Activated CD8-positive, alpha-beta T cell treated with anti-CD3 and anti-CD28 coated beads, Interleukin-2, amount 10 ng/mL, durations not matched to agents 7 days and 5 days (primary cell): ENCODE data around the gene TRIM44. TPM values are rescaled to one million over a fixed set of nuclear protein-coding genes. Genes with fewer than 3 reads are reported as not detected.

Experiments used
- ATAC-seq: fragments of 150-1000 bp; cut with Tn5 transposase; one replicate; pipeline ENCODE4 v1.10.0; 2021; ENCODE audit warnings: moderate library complexity
- CTCF ChIA-PET: fragments of 350-600 bp; sonication (Branson Sonifier 250); formaldehyde crosslinking; loops from one replicate; lab custom pipeline; 2021; ENCODE audit warnings: antibody characterized with exemption; lab: Charles Lee
- POLR2A ChIA-PET: fragments of 350-600 bp; sonication (Branson Sonifier 250); formaldehyde crosslinking; loops from one replicate; lab custom pipeline; 2021; ENCODE audit warnings: antibody characterized with exemption; lab: Charles Lee
- DNase-seq: peaks from one replicate; pipeline ENCODE4 v3.0.0-alpha.2; 2020
- H3K27ac Mint-ChIP-seq: one replicate; pipeline ENCODE4 v1.8.0; 2021; ENCODE audit warnings: mild to moderate bottlenecking, mixed read lengths
- H3K27me3 Mint-ChIP-seq: one replicate; pipeline ENCODE4 v1.8.0; 2021; ENCODE audit warnings: low read depth, mixed read lengths
- H3K36me3 Mint-ChIP-seq: one replicate; pipeline ENCODE4 v1.8.0; 2021; ENCODE audit warnings: low read depth, mixed read lengths
- H3K4me1 Mint-ChIP-seq: one replicate; pipeline ENCODE4 v1.8.0; 2021; ENCODE audit warnings: low read depth, mixed read lengths
- H3K4me3 Mint-ChIP-seq: one replicate; pipeline ENCODE4 v1.8.0; 2021; ENCODE audit warnings: mild to moderate bottlenecking, mixed read lengths
- H3K9me3 Mint-ChIP-seq: one replicate; pipeline ENCODE4 v1.8.0; 2022; ENCODE audit warnings: mixed read lengths; ENCODE audit not compliant: insufficient read depth
- total RNA-seq, 2 experiments: library from RNA; stranded (reverse); gene quantifications; one replicate each; pipeline ENCODE4 v1.2.3, GENCODE V29; 2021

TRIM44 gene, protein sequence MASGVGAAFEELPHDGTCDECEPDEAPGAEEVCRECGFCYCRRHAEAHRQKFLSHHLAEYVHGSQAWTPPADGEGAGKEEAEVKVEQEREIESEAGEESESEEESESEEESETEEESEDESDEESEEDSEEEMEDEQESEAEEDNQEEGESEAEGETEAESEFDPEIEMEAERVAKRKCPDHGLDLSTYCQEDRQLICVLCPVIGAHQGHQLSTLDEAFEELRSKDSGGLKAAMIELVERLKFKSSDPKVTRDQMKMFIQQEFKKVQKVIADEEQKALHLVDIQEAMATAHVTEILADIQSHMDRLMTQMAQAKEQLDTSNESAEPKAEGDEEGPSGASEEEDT
- 10 to 100 TPM; 33.8 to 34.5 TPM for total RNA-seq

DNA sequence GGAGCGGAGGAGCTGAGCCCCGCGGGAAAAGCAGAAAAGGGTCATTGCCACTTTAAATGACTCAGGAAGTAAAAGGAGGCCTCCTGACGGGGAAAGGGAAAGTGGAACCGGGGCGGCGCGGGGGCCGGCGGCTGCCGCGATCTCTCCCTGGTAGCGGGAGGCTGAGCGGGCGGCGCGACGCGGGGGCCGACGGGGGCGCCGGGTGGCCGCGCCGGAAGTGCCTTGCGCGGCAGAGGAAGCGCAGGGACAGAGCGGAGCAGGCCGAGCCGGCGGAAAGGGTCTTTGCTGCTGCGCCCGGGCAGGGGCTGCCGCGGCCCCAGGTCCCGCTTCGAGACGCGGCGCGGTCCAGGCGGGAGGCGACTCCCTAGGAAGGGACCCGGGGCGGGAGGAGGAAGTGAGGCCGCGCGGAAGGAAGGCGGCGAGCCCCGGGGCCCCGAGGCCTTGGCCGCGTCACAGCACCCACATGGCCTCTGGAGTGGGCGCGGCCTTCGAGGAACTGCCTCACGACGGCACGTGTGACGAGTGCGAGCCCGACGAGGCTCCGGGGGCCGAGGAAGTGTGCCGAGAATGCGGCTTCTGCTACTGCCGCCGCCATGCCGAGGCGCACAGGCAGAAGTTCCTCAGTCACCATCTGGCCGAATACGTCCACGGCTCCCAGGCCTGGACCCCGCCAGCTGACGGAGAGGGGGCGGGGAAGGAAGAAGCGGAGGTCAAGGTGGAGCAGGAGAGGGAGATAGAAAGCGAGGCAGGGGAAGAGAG is at the start of gene TRIM44:
TSS of gene TRIM44 (plus strand) at position 127 of the 759 bp plus-strand sequence. CDS start at position 464, 337 bp downstream.
- CTCF ChIA-PET, result no interaction called here

DNA sequence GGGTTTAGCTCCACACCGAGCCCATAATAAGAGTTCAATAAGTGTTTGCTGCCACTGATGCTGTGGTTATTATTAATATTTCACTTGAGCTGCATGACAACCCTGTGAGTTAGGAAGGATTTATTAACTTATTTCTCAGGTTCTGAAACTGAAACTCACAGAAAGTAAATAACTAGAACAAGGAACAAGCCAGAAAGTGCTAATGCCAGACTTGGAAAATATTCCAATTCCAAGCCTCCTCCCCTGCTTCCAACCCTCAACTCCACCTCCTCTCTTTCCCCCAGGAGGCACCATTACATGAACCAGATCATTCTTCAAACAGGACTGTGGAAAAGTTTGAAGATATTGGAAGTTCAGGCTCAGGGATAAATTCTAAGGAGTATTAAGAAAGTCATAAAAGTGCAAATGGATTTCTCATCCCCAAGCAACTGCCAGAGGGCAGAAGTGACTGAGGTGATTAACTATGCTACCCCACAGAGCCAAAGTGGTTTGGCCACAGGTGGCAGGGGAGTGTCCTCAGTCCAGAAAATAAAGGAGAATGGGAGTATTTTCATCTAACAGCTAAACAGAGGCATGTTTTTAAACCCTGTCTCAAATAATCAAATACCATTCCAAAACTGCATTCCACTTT is 47.5 kb upstream of the TRIM44 start:
- no peak overlapping the region for H3K4me3 Mint-ChIP-seq
- no peak for DNase-seq

More for the DNA sequence above, at the start of gene TRIM44:
- ATAC-seq, result peak; percentile 87
- H3K4me1 Mint-ChIP-seq, result peaks cover 40% of the 10 kb centered on the region
- peak within 1 kb of the TSS; percentile 89 for H3K4me3 Mint-ChIP-seq
- POLR2A ChIA-PET, result no interaction called here
- H3K36me3 Mint-ChIP-seq, result peaks cover 36% of the 10 kb centered on the region
- DNase-seq, result peak; percentile 87
- H3K27ac Mint-ChIP-seq, result peak within 1 kb of the TSS; percentile 95
- peaks cover 8% of the 10 kb centered on the region for H3K27me3 Mint-ChIP-seq
- H3K9me3 Mint-ChIP-seq, result peaks cover 34% of the 10 kb centered on the region

DNA sequence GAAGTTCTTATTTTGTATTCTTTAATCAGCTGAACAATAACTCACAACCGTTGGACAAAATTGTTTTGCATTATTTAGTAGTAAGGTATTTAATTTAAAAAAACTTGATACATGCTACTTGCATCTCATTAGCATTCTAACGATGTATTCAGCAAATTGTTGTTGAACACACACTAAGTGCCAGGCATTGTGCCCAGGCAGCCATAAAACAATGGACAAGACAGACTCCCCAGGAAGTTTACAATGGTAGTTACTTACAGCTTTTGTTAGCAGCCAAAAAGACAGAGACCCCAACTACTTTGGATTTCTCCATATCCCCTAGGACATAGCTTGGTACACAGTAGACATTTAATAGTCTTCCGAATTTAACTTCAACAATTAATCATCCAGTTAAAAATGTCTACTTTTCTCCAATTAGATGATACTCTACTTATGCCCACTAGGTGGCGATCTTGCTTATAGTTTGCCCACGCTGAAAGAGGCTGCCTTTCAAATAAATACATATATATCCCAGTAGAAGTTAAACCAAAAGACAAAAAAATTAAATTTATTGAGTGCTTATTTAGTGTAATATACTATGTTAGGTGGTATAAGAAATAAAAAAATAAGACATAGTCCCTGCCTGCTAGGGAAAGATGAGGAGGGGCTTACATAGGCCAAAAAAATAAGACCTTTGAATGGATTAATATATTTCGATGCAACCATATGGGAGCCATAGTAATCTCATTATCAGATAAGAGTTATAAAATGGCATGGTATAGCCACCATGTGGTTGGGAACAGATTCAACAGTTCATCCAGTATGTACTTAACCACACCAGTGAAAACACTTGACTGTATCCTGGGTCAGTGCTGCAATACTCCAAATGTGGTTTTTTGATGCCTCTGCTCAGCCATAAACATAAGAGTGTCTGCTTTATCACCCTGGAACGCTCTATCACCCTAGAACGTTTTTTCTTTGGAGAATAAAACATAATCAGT is 46.4 kb upstream of the TRIM44 start:
- H3K4me3 Mint-ChIP-seq, result no peak overlapping the region
- ATAC-seq (no peak), DNase-seq (peak; percentile 46)
- no peaks in the 10 kb centered on the region for H3K36me3 Mint-ChIP-seq
- no peaks in the 10 kb centered on the region for H3K9me3 Mint-ChIP-seq
- H3K27ac Mint-ChIP-seq, result no peak overlapping the region
- CTCF ChIA-PET, result interaction anchor here (0.6 to 3.2 kb wide), 6 partner anchors 14 to 650 kb away, joined by 3 to 25 read pairs (median 5); no protein-coding TSS in a partner anchor
- H3K27me3 Mint-ChIP-seq, result peaks cover 40% of the 10 kb centered on the region
- H3K4me1 Mint-ChIP-seq, result peaks cover 10% of the 10 kb centered on the region
- POLR2A ChIA-PET, result no interaction called here

More for the DNA sequence above, 47.5 kb upstream of the TRIM44 start:
- ChIA-PET POLR2A (no interaction called here), CTCF (interaction anchor here (0.9 to 3.2 kb wide), 4 partner anchors 13 to 651 kb away, joined by 4 to 25 read pairs (median 8); no protein-coding TSS in a partner anchor)
- Mint-ChIP-seq H3K4me1 (peaks cover 9% of the 10 kb centered on the region), H3K36me3 (no peaks in the 10 kb centered on the region), H3K27me3 (peaks cover 29% of the 10 kb centered on the region), H3K9me3 (no peaks in the 10 kb centered on the region), H3K27ac (no peak overlapping the region)
- ATAC-seq, result no peak

DNA sequence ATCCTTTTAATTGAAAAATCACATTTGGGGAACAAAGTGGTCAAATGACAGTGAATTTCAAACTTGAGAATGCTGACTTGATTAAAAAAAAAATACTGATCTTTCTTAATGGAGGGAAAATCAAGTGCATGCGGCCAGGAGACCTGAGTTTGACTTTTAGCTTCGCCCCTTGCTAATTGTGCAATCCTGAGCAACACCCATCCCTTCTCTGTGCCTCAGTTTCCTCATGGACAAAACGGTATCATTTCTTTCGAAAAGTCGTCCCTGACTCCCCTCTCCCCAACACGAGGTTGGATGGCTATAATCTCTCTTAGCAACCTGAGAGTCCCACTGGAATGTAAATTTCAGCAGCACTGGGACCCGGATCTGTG is 45.3 kb upstream of the TRIM44 start:
- POLR2A ChIA-PET, result no interaction called here
- CTCF ChIA-PET, result no interaction called here
- no peak for DNase-seq
- peaks cover 44% of the 10 kb centered on the region for H3K27me3 Mint-ChIP-seq
- H3K4me3 Mint-ChIP-seq, result peak overlapping the region; percentile 62
- H3K36me3 Mint-ChIP-seq, result no peaks in the 10 kb centered on the region
- H3K27ac Mint-ChIP-seq, result no peak overlapping the region
- H3K4me1 Mint-ChIP-seq, result peaks cover 10% of the 10 kb centered on the region
- no peaks in the 10 kb centered on the region for H3K9me3 Mint-ChIP-seq
- no peak for ATAC-seq

DNA sequence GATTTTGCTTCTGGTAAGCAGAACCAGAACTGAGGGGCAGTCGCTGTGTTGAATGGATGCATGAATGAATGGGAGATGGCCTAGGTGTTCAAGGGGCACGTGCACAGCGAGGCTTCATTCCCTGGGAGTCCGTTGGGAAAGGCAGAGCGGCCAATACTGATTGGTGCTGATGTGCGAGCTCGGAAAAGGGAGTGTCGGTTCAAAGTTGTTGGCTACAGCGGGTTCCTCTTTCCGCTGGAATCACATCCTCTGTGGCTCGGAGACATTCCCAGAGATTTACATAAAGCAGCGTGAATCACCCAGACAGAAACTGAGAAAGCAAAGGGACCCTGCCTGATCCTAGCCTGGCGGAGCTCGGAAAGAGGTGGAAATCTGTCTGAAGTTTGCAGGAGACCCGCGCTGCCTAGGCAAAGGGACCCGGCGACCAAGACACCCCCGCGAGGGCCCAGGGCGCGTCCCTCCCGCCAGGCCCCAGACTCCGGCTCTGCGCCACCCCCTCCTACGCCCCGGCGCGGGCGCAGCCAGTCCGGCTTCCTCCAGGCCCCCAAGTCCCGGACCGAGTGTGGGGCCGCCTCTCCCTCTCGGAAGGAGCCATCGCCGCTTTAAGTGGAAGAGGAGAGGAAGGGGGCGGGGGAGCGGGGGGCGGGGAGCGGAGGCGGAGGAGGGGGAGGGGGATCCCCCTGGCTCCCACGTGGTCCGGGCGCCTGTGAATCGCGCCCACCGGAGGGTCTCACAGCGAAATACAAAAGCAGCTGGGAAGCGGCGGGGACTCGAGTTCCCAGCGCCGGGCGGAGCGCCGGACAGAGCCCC is 44.7 kb upstream of the TRIM44 start, which contains the start of gene FJX1:
TSS of gene FJX1 (plus strand) at position 774 of the 810 bp plus-strand sequence. CDS start 177 bp downstream, outside the sequence.
- no peaks in the 10 kb centered on the region for H3K9me3 Mint-ChIP-seq
- peaks cover 10% of the 10 kb centered on the region for H3K4me1 Mint-ChIP-seq
- H3K27ac Mint-ChIP-seq, result peak within 1 kb of the TSS; percentile 9
- POLR2A ChIA-PET, result no interaction called here
- peak within 1 kb of the TSS; percentile 62 for H3K4me3 Mint-ChIP-seq
- peak; percentile 38 for ATAC-seq
- CTCF ChIA-PET, result no interaction called here
- peaks cover 48% of the 10 kb centered on the region for H3K27me3 Mint-ChIP-seq
- peak; percentile 25 for DNase-seq
- H3K36me3 Mint-ChIP-seq, result no peaks in the 10 kb centered on the region

DNA sequence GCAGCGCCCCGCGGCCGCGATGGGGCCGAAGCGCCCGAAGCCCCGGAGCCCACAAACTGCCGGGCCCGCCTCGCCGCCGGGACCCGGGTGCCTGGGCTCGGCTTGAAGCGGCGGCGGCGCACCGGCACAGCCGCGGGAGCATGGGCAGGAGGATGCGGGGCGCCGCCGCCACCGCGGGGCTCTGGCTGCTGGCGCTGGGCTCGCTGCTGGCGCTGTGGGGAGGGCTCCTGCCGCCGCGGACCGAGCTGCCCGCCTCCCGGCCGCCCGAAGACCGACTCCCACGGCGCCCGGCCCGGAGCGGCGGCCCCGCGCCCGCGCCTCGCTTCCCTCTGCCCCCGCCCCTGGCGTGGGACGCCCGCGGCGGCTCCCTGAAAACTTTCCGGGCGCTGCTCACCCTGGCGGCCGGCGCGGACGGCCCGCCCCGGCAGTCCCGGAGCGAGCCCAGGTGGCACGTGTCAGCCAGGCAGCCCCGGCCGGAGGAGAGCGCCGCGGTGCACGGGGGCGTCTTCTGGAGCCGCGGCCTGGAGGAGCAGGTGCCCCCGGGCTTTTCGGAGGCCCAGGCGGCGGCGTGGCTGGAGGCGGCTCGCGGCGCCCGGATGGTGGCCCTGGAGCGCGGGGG is 44.0 kb upstream of the TRIM44 start:
- no peak overlapping the region for H3K27ac Mint-ChIP-seq
- H3K27me3 Mint-ChIP-seq, result peaks cover 52% of the 10 kb centered on the region

DNA sequence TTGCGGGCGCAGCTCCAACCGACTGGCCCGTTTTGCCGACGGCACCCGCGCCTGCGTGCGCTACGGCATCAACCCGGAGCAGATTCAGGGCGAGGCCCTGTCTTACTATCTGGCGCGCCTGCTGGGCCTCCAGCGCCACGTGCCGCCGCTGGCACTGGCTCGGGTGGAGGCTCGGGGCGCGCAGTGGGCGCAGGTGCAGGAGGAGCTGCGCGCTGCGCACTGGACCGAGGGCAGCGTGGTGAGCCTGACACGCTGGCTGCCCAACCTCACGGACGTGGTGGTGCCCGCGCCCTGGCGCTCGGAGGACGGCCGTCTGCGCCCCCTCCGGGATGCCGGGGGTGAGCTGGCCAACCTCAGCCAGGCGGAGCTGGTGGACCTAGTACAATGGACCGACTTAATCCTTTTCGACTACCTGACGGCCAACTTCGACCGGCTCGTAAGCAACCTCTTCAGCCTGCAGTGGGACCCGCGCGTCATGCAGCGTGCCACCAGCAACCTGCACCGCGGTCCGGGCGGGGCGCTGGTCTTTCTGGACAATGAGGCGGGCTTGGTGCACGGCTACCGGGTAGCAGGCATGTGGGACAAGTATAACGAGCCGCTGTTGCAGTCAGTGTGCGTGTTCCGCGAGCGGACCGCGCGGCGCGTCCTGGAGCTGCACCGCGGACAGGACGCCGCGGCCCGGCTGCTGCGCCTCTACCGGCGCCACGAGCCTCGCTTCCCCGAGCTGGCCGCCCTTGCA is 43.3 kb upstream of the TRIM44 start:
- POLR2A ChIA-PET, result no interaction called here
- Mint-ChIP-seq H3K27me3 (peaks cover 57% of the 10 kb centered on the region), H3K4me1 (peaks cover 10% of the 10 kb centered on the region), H3K36me3 (no peaks in the 10 kb centered on the region), H3K9me3 (no peaks in the 10 kb centered on the region), H3K27ac (no peak overlapping the region), H3K4me3 (peak overlapping the region; percentile 12)
- CTCF ChIA-PET, result interaction anchor here (1.1 to 2.3 kb wide), 2 partner anchors 203 to 646 kb away, joined by 3 to 11 read pairs; no protein-coding TSS in a partner anchor
- ATAC-seq (peak; percentile 34), DNase-seq (no peak)

More for the DNA sequence above, 44.0 kb upstream of the TRIM44 start:
- DNase-seq (peak; percentile 21), ATAC-seq (peak; percentile 59)
- peak overlapping the region; percentile 12 for H3K4me3 Mint-ChIP-seq
- peaks cover 10% of the 10 kb centered on the region for H3K4me1 Mint-ChIP-seq
- H3K36me3 Mint-ChIP-seq, result no peaks in the 10 kb centered on the region
- no peaks in the 10 kb centered on the region for H3K9me3 Mint-ChIP-seq
- CTCF ChIA-PET, result interaction anchor here (2.3 kb wide), 1 partner anchor 203 kb away, joined by 11 read pairs; no protein-coding TSS in a partner anchor
- POLR2A ChIA-PET, result no interaction called here

DNA sequence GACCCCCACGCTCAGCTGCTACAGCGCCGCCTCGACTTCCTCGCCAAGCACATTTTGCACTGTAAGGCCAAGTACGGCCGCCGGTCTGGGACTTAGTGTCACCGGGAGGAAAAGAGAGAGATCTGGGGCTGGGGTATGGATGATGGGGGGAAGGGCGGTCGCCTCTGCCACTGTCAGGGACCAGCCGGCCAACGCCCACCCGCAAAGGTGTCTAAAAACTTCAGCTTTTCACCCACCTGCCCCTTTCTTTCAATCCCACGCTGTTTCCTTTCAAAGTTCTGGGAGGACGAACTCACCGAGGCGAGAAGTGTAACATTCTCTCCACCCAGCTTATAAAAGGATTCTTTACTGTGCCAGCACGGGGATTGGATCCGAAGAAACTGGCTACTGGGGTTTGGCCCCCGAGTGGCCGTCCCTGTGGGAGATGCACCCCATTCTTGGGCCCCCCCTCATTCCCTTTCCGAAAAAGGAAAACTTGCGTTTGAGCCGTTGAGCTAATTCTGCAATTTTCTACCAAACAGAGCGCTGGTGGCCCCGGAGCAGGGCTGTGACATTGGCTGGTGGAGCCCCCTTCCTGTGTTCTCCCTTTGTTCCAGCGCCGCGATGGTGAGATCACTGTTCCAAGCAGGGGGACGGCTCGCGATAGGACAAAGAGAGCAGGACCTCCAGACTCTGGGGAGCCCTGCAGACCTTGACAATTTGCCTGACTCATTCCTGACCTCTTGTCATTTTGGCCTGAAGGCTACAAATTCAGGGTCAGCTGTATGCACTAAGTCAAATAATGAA is 42.5 kb upstream of the TRIM44 start:
- DNase-seq (no peak), ATAC-seq (no peak)
- Mint-ChIP-seq H3K27me3 (peaks cover 59% of the 10 kb centered on the region), H3K4me1 (peaks cover 10% of the 10 kb centered on the region), H3K4me3 (peak overlapping the region; percentile 25), H3K36me3 (no peaks in the 10 kb centered on the region), H3K27ac (no peak overlapping the region), H3K9me3 (no peaks in the 10 kb centered on the region)
- ChIA-PET POLR2A (no interaction called here), CTCF (interaction anchor here (1.1 to 2.3 kb wide), 2 partner anchors 202 to 645 kb away, joined by 3 to 11 read pairs; no protein-coding TSS in a partner anchor)

DNA sequence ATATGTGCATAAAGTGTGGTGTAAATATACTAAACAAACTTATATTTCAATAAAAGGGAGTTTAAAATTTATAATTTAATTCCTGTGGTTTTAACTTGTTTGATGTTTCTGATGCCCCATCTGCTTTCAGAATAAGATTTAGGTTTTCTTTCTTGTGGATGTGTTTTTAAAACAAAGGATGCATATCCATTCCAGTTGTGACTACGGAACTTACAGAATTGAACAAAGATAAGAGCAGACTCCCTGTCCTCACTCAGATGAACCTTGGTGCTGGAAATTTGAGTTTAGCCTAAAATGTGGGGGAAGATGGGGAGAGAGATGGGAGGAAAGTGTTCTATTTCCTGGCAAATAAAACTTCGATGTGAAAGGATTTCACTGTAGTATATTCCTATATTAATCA is 41.8 kb upstream of the TRIM44 start:
- Mint-ChIP-seq H3K27me3 (peaks cover 61% of the 10 kb centered on the region), H3K4me3 (no peak overlapping the region), H3K4me1 (peaks cover 10% of the 10 kb centered on the region), H3K27ac (no peak overlapping the region), H3K36me3 (no peaks in the 10 kb centered on the region), H3K9me3 (no peaks in the 10 kb centered on the region)
- DNase-seq (no peak), ATAC-seq (no peak)
- CTCF ChIA-PET, result interaction anchor here (2.3 kb wide), 1 partner anchor 201 kb away, joined by 11 read pairs; no protein-coding TSS in a partner anchor
- POLR2A ChIA-PET, result no interaction called here
